ENCODE data around the gene CLEC18B. TPM values are rescaled to one million over a fixed set of nuclear protein-coding genes. Genes with fewer than 3 reads are reported as not detected.

CLEC18B gene
- total RNA-seq, 4 donors from 2014 or later = 0.20 TPM; not detected in 3

GRCh38 chr16:74456290-74456625 lies 35.0 kb upstream of the CLEC18B start:
- Histone ChIP-seq H3K4me3 (no peak overlapping the region), H3K36me3 (peaks cover 0 to 98% of the 10 kb centered on the region in 2 donors), H3K27ac (no peak overlapping the region), H3K4me1 (no peaks in the 10 kb centered on the region), H3K9me3 (no peaks in the 10 kb centered on the region), H3K27me3 (no peaks in the 10 kb centered on the region)
- TF ChIP-seq POLR2A (IDR thresholded peaks at IDR 0.05) = no peak
- no peak for TF ChIP-seq EP300 (IDR thresholded peaks at IDR 0.05)
- no peak for TF ChIP-seq CTCF (IDR thresholded peaks at IDR 0.05)
- TF ChIP-seq POLR2AphosphoS5 (IDR thresholded peaks at IDR 0.05) = no peak
- WGBS, 2 donors (ENCODE audit: low coverage in 1 of 2) = 93 to 95% methylated on average over 10 to 13 of the region's 16 CpGs
- no peak for ATAC-seq

- ATAC-seq = no peak
- Histone ChIP-seq H3K9me3 (no peaks in the 10 kb centered on the region), H3K36me3 (peaks cover 0 to 98% of the 10 kb centered on the region in 2 donors), H3K4me1 (no peaks in the 10 kb centered on the region), H3K4me3 (no peak overlapping the region), H3K27me3 (no peaks in the 10 kb centered on the region), H3K27ac (no peak overlapping the region)
- WGBS, 2 donors (ENCODE audit: low coverage in 1 of 2) = 77 to 82% methylated on average over 4 to 10 of the region's 10 CpGs
- TF ChIP-seq POLR2AphosphoS5 (IDR thresholded peaks at IDR 0.05) (no peak), CTCF (IDR thresholded peaks at IDR 0.05) (no peak), EP300 (IDR thresholded peaks at IDR 0.05) (no peak), POLR2A (IDR thresholded peaks at IDR 0.05) (no peak)
Observed at GRCh38 chr16:74455619-74456289, 34.5 kb upstream of the CLEC18B start.

GRCh38 chr16:74455213-74455612 lies 33.9 kb upstream of the CLEC18B start:
- no peak overlapping the region for H3K4me3 ChIP-seq
- no peak for ATAC-seq
- H3K27ac ChIP-seq = no peak overlapping the region
- no peaks in the 10 kb centered on the region for H3K27me3 ChIP-seq
- WGBS, 2 donors (ENCODE audit: low coverage in 1 of 2) = 80 to 93% methylated on average over 5 to 7 of the region's 7 CpGs
- peaks cover 0 to 4% (median 0%) of the 10 kb centered on the region in 3 donors for H3K4me1 ChIP-seq
- no peak for TF ChIP-seq POLR2A (IDR thresholded peaks at IDR 0.05)
- no peak for TF ChIP-seq EP300 (IDR thresholded peaks at IDR 0.05)
- no peak for TF ChIP-seq POLR2AphosphoS5 (IDR thresholded peaks at IDR 0.05)
- no peak for TF ChIP-seq CTCF (IDR thresholded peaks at IDR 0.05)
- peaks cover 0 to 98% of the 10 kb centered on the region in 2 donors for H3K36me3 ChIP-seq
- no peaks in the 10 kb centered on the region for H3K9me3 ChIP-seq

GRCh38 chr16:74451951-74452758 lies 30.9 kb upstream of the CLEC18B start:
- ATAC-seq = no peak
- Histone ChIP-seq H3K27me3 (no peaks in the 10 kb centered on the region), H3K27ac (no peak overlapping the region), H3K4me3 (no peak overlapping the region), H3K36me3 (peaks cover 0 to 86% of the 10 kb centered on the region in 2 donors), H3K9me3 (no peaks in the 10 kb centered on the region), H3K4me1 (peaks cover 0 to 24% (median 8%) of the 10 kb centered on the region in 3 donors)
- TF ChIP-seq CTCF (IDR thresholded peaks at IDR 0.05) = no peak
- TF ChIP-seq POLR2A (IDR thresholded peaks at IDR 0.05) = no peak
- TF ChIP-seq EP300 (IDR thresholded peaks at IDR 0.05) = no peak
- TF ChIP-seq POLR2AphosphoS5 (IDR thresholded peaks at IDR 0.05) = no peak
- WGBS, 2 donors (ENCODE audit: low coverage in 1 of 2) = 83 to 97% methylated on average over 5 to 7 of the region's 14 CpGs

All from gastroesophageal sphincter (tissue), 4 donors.